ENCODE measurements around the gene SPTBN2.

The SPTBN2 gene

GRCh38 chr11:66694056-66694410 lies 35.0 kb downstream of the SPTBN2 start:
- no peak overlapping the region for H3K4me2 ChIP-seq
- TF ChIP-seq Cebpa-rat (IDR thresholded peaks at IDR 0.05): no peak
- peaks cover 0 to 16% (median 0%) of the 10 kb centered on the region in 11 experiments; a peak in 2 of 22 replicates for H4K20me1 ChIP-seq
- H3K4me1 ChIP-seq: no peaks in the 10 kb centered on the region
- no peak overlapping the region for H3K4me3 ChIP-seq
- H3K36me3 ChIP-seq: peaks cover 0 to 98% (median 93%) of the 10 kb centered on the region in 11 experiments; a peak in 16 of 22 replicates
- no peaks in the 10 kb centered on the region for H3K27me3 ChIP-seq
- H3K27ac ChIP-seq: no peak overlapping the region
- H3K9ac ChIP-seq: peak overlapping the region in 1 of 11 experiments; percentile 10; a peak in 1 of 22 replicates
- no peaks in the 10 kb centered on the region for H3K9me3 ChIP-seq (replicated peaks in 1 of 11)

DNA sequence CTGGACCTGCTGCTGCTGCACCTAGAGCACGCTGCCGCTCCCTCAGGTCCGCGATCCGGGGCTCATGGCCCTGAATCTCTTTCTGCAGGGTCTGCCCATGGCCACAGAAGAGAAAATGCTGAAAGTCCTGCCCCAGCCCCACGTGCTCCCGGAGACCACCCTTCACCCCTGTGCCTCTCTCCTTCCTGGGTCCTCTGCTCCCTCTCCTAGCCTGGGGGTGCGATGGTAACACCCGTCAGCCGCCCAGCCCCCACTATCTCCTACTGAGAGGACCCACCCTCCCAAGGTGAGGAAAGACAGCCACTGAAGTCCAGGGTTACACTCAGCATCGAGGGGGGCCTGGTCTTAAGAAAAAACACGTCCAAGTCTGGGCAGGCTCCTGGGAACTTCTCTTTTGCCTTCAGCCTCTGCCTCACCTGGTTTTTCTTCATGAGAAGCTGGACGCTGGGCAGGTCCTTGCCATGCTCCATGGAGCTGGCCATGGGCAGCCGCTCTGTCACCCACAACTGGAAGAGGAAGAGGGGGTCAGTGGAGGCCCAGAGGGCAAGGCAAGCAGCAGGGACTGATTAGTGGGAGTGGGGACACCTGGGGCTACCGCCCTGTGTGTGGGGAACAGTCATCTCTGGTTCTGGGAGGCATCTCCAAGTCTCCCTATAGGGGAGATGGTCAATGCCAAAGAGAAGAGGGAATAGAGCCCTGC lies 35.5 kb downstream of the SPTBN2 start:
- Histone ChIP-seq H3K9me3 (replicated peaks in 1 of 11) (no peaks in the 10 kb centered on the region), H3K9ac (peak overlapping the region in 1 of 11 experiments; percentile 7; a peak in 3 of 22 replicates), H3K36me3 (peaks cover 0 to 98% (median 93%) of the 10 kb centered on the region in 11 experiments; a peak in 16 of 22 replicates), H3K4me2 (no peak overlapping the region), H3K27ac (no peak overlapping the region), H3K27me3 (no peaks in the 10 kb centered on the region), H3K4me3 (no peak overlapping the region), H4K20me1 (peaks cover 0 to 19% (median 0%) of the 10 kb centered on the region in 11 experiments; a peak in 2 of 22 replicates), H3K4me1 (no peaks in the 10 kb centered on the region)
- TF ChIP-seq Cebpa-rat (IDR thresholded peaks at IDR 0.05): no peak

DNA sequence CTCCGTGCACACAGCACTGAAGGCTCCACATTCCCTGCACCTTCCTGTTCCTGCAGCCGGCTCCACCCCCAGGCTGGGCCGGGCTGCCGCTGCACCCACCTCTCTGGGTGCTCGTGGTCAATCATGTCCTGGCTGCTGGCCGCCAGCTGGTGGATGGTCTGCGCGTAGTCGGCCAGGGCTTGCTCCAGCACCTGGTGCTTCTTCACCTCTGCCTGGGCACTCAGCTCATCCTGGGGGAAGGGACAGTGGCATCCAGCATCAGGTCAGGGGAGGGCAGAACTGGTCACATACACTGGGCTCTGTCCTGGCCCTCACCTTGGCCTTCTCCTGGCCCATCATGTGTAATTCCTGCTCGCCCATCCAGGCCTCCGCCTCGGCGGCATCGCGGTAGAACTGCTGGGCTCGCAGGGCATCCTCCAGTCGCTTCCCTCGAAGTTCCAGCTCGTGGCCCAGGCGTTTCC lies 36.1 kb downstream of the SPTBN2 start:
- H3K4me1 ChIP-seq: no peaks in the 10 kb centered on the region
- peaks cover 0 to 98% (median 93%) of the 10 kb centered on the region in 11 experiments; a peak in 16 of 22 replicates for H3K36me3 ChIP-seq
- H3K4me2 ChIP-seq: no peak overlapping the region
- H3K27ac ChIP-seq: no peak overlapping the region
- no peaks in the 10 kb centered on the region for H3K27me3 ChIP-seq
- no peak for TF ChIP-seq Cebpa-rat (IDR thresholded peaks at IDR 0.05)
- H3K9ac ChIP-seq: peak overlapping the region in 1 of 11 experiments; percentile 7; a peak in 2 of 22 replicates
- peaks cover 0 to 21% (median 0%) of the 10 kb centered on the region in 11 experiments; a peak in 2 of 22 replicates for H4K20me1 ChIP-seq
- H3K4me3 ChIP-seq: no peak overlapping the region
- no peaks in the 10 kb centered on the region for H3K9me3 ChIP-seq (replicated peaks in 1 of 11)

DNA sequence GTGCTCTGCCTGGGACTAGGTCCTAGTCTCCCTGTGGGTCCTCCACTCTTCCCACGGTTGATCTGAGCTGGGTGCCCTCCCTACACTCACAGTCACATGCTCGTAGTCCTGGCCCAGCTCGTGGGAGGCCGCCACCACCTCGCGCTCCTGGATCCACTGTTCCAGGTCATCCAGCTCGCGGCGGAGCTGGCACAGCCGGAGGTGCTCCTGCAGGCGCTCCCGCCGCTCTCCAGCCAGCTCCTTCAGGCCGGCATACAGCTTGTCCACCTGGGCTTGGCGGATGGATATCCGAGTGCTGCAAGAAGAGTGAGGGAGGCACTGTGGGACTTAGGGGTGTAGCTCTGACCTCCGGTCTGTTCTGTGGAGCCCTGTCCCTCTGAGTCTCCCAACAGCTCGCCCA lies 36.6 kb downstream of the SPTBN2 start:
- Histone ChIP-seq H3K4me2 (no peak overlapping the region), H4K20me1 (peaks cover 0 to 21% (median 0%) of the 10 kb centered on the region in 11 experiments; a peak in 2 of 22 replicates), H3K9me3 (replicated peaks in 1 of 11) (no peaks in the 10 kb centered on the region), H3K27ac (no peak overlapping the region), H3K4me1 (no peaks in the 10 kb centered on the region), H3K27me3 (no peaks in the 10 kb centered on the region), H3K4me3 (no peak overlapping the region), H3K9ac (no peak overlapping the region; a peak in 1 of 22 replicates), H3K36me3 (peaks cover 0 to 98% (median 93%) of the 10 kb centered on the region in 11 experiments; a peak in 16 of 22 replicates)
- no peak for TF ChIP-seq Cebpa-rat (IDR thresholded peaks at IDR 0.05)

GRCh38 chr11:66691311-66691980 lies 37.6 kb downstream of the SPTBN2 start:
- Histone ChIP-seq H4K20me1 (peaks cover 0 to 21% (median 0%) of the 10 kb centered on the region in 11 experiments; a peak in 2 of 22 replicates), H3K4me2 (no peak overlapping the region), H3K9ac (no peak overlapping the region), H3K27me3 (no peaks in the 10 kb centered on the region), H3K27ac (no peak overlapping the region), H3K9me3 (replicated peaks in 1 of 11) (no peaks in the 10 kb centered on the region), H3K36me3 (peaks cover 0 to 98% (median 93%) of the 10 kb centered on the region in 11 experiments; a peak in 16 of 22 replicates), H3K4me1 (no peaks in the 10 kb centered on the region), H3K4me3 (no peak overlapping the region)
- no peak for TF ChIP-seq Cebpa-rat (IDR thresholded peaks at IDR 0.05)

DNA sequence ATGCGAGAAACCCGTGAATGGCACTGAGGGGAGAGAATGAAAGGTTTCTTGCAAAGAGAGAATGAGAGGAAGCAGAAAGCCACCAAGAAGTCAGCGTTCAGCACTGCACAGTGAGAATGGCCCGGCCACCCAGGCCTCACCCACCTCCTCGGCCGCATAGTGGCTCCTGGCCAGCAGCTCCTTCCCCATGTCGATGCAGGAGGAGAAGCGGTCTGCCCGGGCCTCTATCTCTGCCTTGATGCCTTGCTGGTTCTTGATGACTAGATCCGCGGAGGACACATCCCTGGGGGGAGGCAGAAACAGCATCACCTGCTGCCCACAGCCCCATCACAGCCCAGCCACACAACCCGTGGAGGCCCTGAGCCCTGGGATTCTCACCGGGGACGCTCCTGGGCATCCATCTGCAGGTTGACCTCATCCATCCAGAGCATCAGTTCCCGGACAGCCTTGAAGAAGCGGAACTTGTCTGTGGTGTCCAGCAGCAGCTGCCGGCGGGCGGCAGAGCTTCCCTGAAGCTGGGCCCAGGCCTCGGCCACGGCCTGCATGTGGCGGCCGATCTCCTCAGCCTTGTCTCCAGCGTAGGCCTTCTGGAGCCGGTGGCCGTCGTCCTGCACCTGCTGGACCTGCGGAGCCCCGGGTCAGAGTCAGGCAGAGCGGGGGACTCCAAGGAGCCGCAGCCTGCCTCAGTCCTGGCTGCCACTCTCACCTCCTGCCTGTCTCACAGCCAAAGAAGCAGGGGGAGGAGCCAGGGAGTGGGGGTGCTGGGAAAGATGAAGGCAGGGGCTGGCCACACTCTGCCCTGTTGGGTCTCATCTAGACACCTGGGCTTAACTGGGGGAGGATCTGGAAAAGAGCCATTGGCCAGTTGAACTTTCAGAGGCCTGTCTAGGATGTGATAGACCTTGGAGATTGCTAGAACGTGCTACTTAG lies 39.1 kb downstream of the SPTBN2 start:
- Histone ChIP-seq H3K4me1 (no peaks in the 10 kb centered on the region), H3K9ac (peak overlapping the region in 2 of 11 experiments; percentile 13; a peak in 2 of 22 replicates), H3K4me2 (no peak overlapping the region), H3K9me3 (replicated peaks in 1 of 11) (no peaks in the 10 kb centered on the region), H4K20me1 (peaks cover 0 to 19% (median 0%) of the 10 kb centered on the region in 11 experiments; a peak in 2 of 22 replicates), H3K36me3 (peaks cover 0 to 98% (median 92%) of the 10 kb centered on the region in 11 experiments; a peak in 16 of 22 replicates), H3K4me3 (no peak overlapping the region), H3K27me3 (no peaks in the 10 kb centered on the region), H3K27ac (no peak overlapping the region)
- TF ChIP-seq Cebpa-rat (IDR thresholded peaks at IDR 0.05): no peak

GRCh38 chr11:66688561-66689534 lies 40.2 kb downstream of the SPTBN2 start:
- H3K4me3 ChIP-seq: no peak overlapping the region
- H3K9me3 ChIP-seq (replicated peaks in 1 of 11): no peaks in the 10 kb centered on the region
- H3K4me2 ChIP-seq: no peak overlapping the region
- no peaks in the 10 kb centered on the region for H3K4me1 ChIP-seq
- peak overlapping the region in 2 of 11 experiments; percentile 1 to 24; a peak in 2 of 22 replicates for H3K9ac ChIP-seq
- H3K36me3 ChIP-seq: peaks cover 0 to 100% (median 94%) of the 10 kb centered on the region in 11 experiments; a peak in 16 of 22 replicates
- H4K20me1 ChIP-seq: peaks cover 0 to 12% (median 0%) of the 10 kb centered on the region in 11 experiments; a peak in 2 of 22 replicates
- no peaks in the 10 kb centered on the region for H3K27me3 ChIP-seq
- TF ChIP-seq Cebpa-rat (IDR thresholded peaks at IDR 0.05): no peak
- H3K27ac ChIP-seq: no peak overlapping the region
